MCF 10A (cell line): ENCODE results near the gene PARVB. TPM values are rescaled to one million over a fixed set of nuclear protein-coding genes. Genes with fewer than 3 reads are reported as not detected.

Source experiments
- BruUV-seq: library from RNA; stranded (reverse); fragments of 400-500 nt; replicated peaks from 2 replicates; lab custom pipeline; 2021; lab: Mats Ljungman, UMichigan
- CTCF ChIA-PET: fragments of 300-600 bp; sonication (Branson Sonifier 250); formaldehyde crosslinking; extraction: SDS; loops from one replicate; lab custom pipeline; 2021; ENCODE audit warnings: antibody characterized with exemption, inconsistent platforms; lab: Yijun Ruan, JAX
- POLR2A ChIA-PET: fragments of 300-600, 350-650 bp; sonication (Branson Sonifier 250); formaldehyde crosslinking; extraction: SDS; loops from one replicate; lab custom pipeline; 2020; ENCODE audit warnings: antibody characterized with exemption, inconsistent platforms; lab: Yijun Ruan, JAX
- DNase-seq: peaks from one replicate; pipeline ENCODE4 v3.0.0-alpha.2; 2018; ENCODE audit not compliant: unreplicated experiment
- H3K27ac Mint-ChIP-seq: one replicate; pipeline ENCODE4 v1.8.0; 2022; ENCODE audit warnings: mild to moderate bottlenecking, low read depth, mixed read lengths; ENCODE audit not compliant: unreplicated experiment
- H3K27me3 Mint-ChIP-seq: one replicate; pipeline ENCODE4 v1.8.0; 2022; ENCODE audit warnings: mixed read lengths; ENCODE audit not compliant: insufficient read depth, unreplicated experiment
- H3K36me3 Mint-ChIP-seq: one replicate; pipeline ENCODE4 v1.8.0; 2022; ENCODE audit warnings: mild to moderate bottlenecking, moderate library complexity, mixed read lengths; ENCODE audit not compliant: insufficient read depth, unreplicated experiment
- H3K4me1 Mint-ChIP-seq: one replicate; pipeline ENCODE4 v1.8.0; 2022; ENCODE audit warnings: mixed read lengths; ENCODE audit not compliant: insufficient read depth, unreplicated experiment
- H3K4me3 Mint-ChIP-seq: one replicate; pipeline ENCODE4 v1.8.0; 2022; ENCODE audit warnings: mild to moderate bottlenecking, moderate library complexity, mixed read lengths; ENCODE audit not compliant: unreplicated experiment
- H3K9me3 Mint-ChIP-seq: one replicate; pipeline ENCODE4 v1.8.0; 2022; ENCODE audit warnings: mixed read lengths; ENCODE audit not compliant: unreplicated experiment
- CTCF ChIP-seq: fragments of 200-600 bp; IDR thresholded peaks from one replicate; pipeline ENCODE4 v1.8.0; 2022; ENCODE audit warnings: antibody characterized with exemption, mild to moderate bottlenecking; ENCODE audit not compliant: unreplicated experiment
- intact Hi-C: fragments of 100-400 bp; cut with micrococcal nuclease; formaldehyde crosslinking; loops from 2 replicates; pipeline ENCODE4 v1.14.1; 2022
- total RNA-seq: library from RNA; stranded (reverse); gene quantifications from 2 replicates; pipeline ENCODE4 v1.2.3, GENCODE V29; 2022

PARVB gene
- total RNA-seq, 1 experiment from 2014 or later, result 26.0 TPM

GRCh38 chr22:44068422-44069191 is 44.5 kb downstream of the PARVB start:
- BruUV-seq, result no TSS peak
- Mint-ChIP-seq H3K27ac (no peak overlapping the region), H3K4me3 (no peak overlapping the region), H3K27me3 (no peaks in the 10 kb centered on the region), H3K4me1 (no peaks in the 10 kb centered on the region), H3K36me3 (no peaks in the 10 kb centered on the region), H3K9me3 (no peaks in the 10 kb centered on the region)
- POLR2A ChIA-PET, result interaction anchor here (0.8 kb wide), 1 partner anchor 520 kb away, joined by 4 read pairs; no protein-coding TSS in a partner anchor
- DNase-seq, result no peak
- CTCF ChIA-PET, result interaction anchor here (0.6 to 1.7 kb wide), 4 partner anchors 36 to 336 kb away, joined by 3 to 4 read pairs (median 3); no protein-coding TSS in a partner anchor
- no peak for TF ChIP-seq CTCF
- intact Hi-C loops, result no loop called here

GRCh38 chr22:44070029-44070428 is 45.9 kb downstream of the PARVB start:
- no peaks in the 10 kb centered on the region for H3K4me1 Mint-ChIP-seq
- no peaks in the 10 kb centered on the region for H3K36me3 Mint-ChIP-seq
- POLR2A ChIA-PET, result interaction anchor here (0.7 to 0.9 kb wide), 2 partner anchors 13 to 35 kb away, joined by 3 to 4 read pairs; no protein-coding TSS in a partner anchor
- H3K9me3 Mint-ChIP-seq, result no peaks in the 10 kb centered on the region
- no peak for DNase-seq
- no peak overlapping the region for H3K4me3 Mint-ChIP-seq
- H3K27me3 Mint-ChIP-seq, result no peaks in the 10 kb centered on the region
- H3K27ac Mint-ChIP-seq, result no peak overlapping the region
- intact Hi-C loops, result no loop called here
- no TSS peak for BruUV-seq
- no peak for TF ChIP-seq CTCF
- CTCF ChIA-PET, result interaction anchor here (1.1 to 2.7 kb wide), 2 partner anchors 16 to 558 kb away, joined by 3 to 12 read pairs; no protein-coding TSS in a partner anchor

GRCh38 chr22:44071781-44072326 is 47.8 kb downstream of the PARVB start:
- POLR2A ChIA-PET, result interaction anchor here (1.5 kb wide), 1 partner anchor 34 kb away, joined by 5 read pairs; no protein-coding TSS in a partner anchor
- no peak for DNase-seq
- BruUV-seq, result no TSS peak
- no peak for TF ChIP-seq CTCF
- Mint-ChIP-seq H3K4me3 (no peak overlapping the region), H3K27me3 (no peaks in the 10 kb centered on the region), H3K4me1 (no peaks in the 10 kb centered on the region), H3K36me3 (no peaks in the 10 kb centered on the region), H3K27ac (no peak overlapping the region), H3K9me3 (no peaks in the 10 kb centered on the region)
- intact Hi-C loops, result no loop called here
- CTCF ChIA-PET, result interaction anchor here (0.6 to 2.7 kb wide), 5 partner anchors 9 to 667 kb away, joined by 3 to 12 read pairs (median 5); no protein-coding TSS in a partner anchor

- H3K9me3 Mint-ChIP-seq, result no peaks in the 10 kb centered on the region
- no peak overlapping the region for H3K4me3 Mint-ChIP-seq
- DNase-seq, result no peak
- no peaks in the 10 kb centered on the region for H3K4me1 Mint-ChIP-seq
- ChIA-PET CTCF (interaction anchor here (0.7 to 1.8 kb wide), 3 partner anchors 11 to 551 kb away, joined by 3 to 7 read pairs (median 7); no protein-coding TSS in a partner anchor), POLR2A (no interaction called here)
- H3K27me3 Mint-ChIP-seq, result no peaks in the 10 kb centered on the region
- BruUV-seq, result no TSS peak
- H3K36me3 Mint-ChIP-seq, result no peaks in the 10 kb centered on the region
- no peak for TF ChIP-seq CTCF
- intact Hi-C loops, result no loop called here
- H3K27ac Mint-ChIP-seq, result no peak overlapping the region
Measured at GRCh38 chr22:44074337-44074984, 50.4 kb downstream of the PARVB start.
